Hepatocyte (in vitro differentiated cells): Measurements from ENCODE around the gene PPIP5K1.

Experiments
- CTCF ChIP-seq: fragments of 200-600 bp; sonication (generic); IDR thresholded peaks from 2 replicates; pipeline ENCODE4 v1.5.1; 2016; ENCODE audit warnings: antibody characterized with exemption, mild to moderate bottlenecking; ENCODE audit not compliant: poor library complexity
- EZH2 ChIP-seq: fragments of 200-600 bp; sonication (generic); IDR thresholded peaks from 2 replicates; pipeline ENCODE4 v1.6.1; 2016; ENCODE audit warnings: antibody characterized with exemption, mild to moderate bottlenecking, borderline replicate concordance
- EZH2phosphoT487 ChIP-seq: fragments of 200-600 bp; sonication (generic); IDR thresholded peaks from one replicate; pipeline ENCODE4 v1.6.1; 2018; ENCODE audit warnings: antibody characterized with exemption, mild to moderate bottlenecking, low read depth, moderate library complexity; ENCODE audit not compliant: unreplicated experiment, severe bottlenecking

GRCh38 chr15:43545426-43545825, 44.6 kb downstream of the PPIP5K1 start:
- TF ChIP-seq CTCF (no peak), EZH2 (no peak), EZH2phosphoT487 (no peak)
